Esophagus muscularis mucosa (tissue), 4 donors: Measurements from ENCODE around the gene USP17L10. TPM values are rescaled to one million over a fixed set of nuclear protein-coding genes. Genes with fewer than 3 reads are reported as not detected.
"Not testable (repeated sequence)": the region's sequence is repeated elsewhere in the genome, so short reads cannot be mapped to it uniquely, and the experiment has no call there.

Experiments
- DNase-seq: peaks from one replicate; pipeline ENCODE4 v3.0.0-alpha.2; 2017; ENCODE audit errors: extremely low spot score
- H3K27ac ChIP-seq, 4 donors: fragments of 200-600 bp; sonication (generic); replicated peaks in 1 of 4; 1 replicate in 3 of 4; 2 replicates in 1 of 4; pipeline ENCODE4 v1.5.1; 2016 to 2019; ENCODE audit warnings: mild to moderate bottlenecking in 1 of 4
- H3K27me3 ChIP-seq, 4 donors: fragments of 200-600 bp; sonication (generic); one replicate each; pipeline versions ENCODE4 v1.5.1 to v1.6.0; 2016 to 2019
- H3K36me3 ChIP-seq, 4 donors: fragments of 200-600 bp; sonication (generic); one replicate each; pipeline ENCODE4 v1.5.1; 2016 to 2019
- H3K4me1 ChIP-seq, 4 donors: fragments of 200-600 bp; sonication (generic); one replicate each; pipeline ENCODE4 v1.5.1; 2016 to 2019
- H3K4me3 ChIP-seq, 4 donors: fragments of 200-600 bp; sonication (generic); 1 replicate in 2 of 4; 2 replicates in 2 of 4; pipeline ENCODE4 v1.5.1; 2016 to 2019; ENCODE audit warnings: mild to moderate bottlenecking in 4 of 4, moderate library complexity in 1 of 4
- H3K9me3 ChIP-seq, 4 donors: fragments of 200-600 bp; sonication (generic); 1 replicate in 3 of 4; 2 replicates in 1 of 4; pipeline ENCODE4 v1.5.1; 2016 to 2019
- WGBS: methylation state at CpG from one replicate; pipeline ENCODE4 v1.1.5; 2018; 5-methylcytosine and 5-hydroxymethylcytosine counted together
- intact Hi-C: fragments of 100-400 bp; cut with DNase I; formaldehyde crosslinking; loops from one replicate; pipeline ENCODE4 v1.15.1; 2023
- total RNA-seq, 4 donors: library from RNA; depleted of rRNA; stranded (reverse); fragments of >200 nt; gene quantifications; one replicate each; pipeline versions ENCODE4 v1.1.0 to v1.2.1, GENCODE V29; 2016

The USP17L10 gene, protein sequence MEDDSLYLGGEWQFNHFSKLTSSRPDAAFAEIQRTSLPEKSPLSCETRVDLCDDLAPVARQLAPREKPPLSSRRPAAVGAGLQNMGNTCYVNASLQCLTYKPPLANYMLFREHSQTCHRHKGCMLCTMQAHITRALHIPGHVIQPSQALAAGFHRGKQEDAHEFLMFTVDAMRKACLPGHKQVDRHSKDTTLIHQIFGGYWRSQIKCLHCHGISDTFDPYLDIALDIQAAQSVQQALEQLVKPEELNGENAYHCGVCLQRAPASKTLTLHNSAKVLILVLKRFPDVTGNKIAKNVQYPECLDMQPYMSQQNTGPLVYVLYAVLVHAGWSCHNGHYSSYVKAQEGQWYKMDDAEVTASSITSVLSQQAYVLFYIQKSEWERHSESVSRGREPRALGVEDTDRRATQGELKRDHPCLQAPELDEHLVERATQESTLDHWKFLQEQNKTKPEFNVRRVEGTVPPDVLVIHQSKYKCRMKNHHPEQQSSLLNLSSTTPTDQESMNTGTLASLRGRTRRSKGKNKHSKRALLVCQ
- not detected for total RNA-seq

DNA sequence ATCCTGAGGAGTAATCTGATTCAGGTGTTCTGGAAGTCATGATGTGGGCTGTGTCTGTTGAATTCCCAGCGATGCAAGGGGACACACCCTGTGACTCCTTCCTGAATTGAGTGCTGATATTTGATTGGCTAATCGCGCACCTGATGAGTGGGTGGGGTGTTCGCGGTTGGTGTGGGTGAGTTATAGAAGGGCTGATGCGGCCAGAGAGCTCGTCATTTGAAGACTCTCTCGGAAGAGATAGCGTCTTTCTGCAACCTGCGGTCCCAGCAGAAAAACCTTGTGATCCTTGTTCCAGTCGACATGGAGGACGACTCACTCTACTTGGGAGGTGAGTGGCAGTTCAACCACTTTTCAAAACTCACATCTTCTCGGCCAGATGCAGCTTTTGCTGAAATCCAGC is at the start of gene USP17L10:
TSS of gene USP17L10 (plus strand) at position 301 of the 400 bp plus-strand sequence. CDS start at position 301, 0 bp downstream.
- no CpG with 5 or more reads among the region's 13 CpGs for WGBS
- H3K4me3 ChIP-seq, H3K36me3 ChIP-seq, H3K27me3 ChIP-seq, H3K9me3 ChIP-seq, intact Hi-C loops, H3K27ac ChIP-seq, DNase-seq, H3K4me1 ChIP-seq: not testable (repeated sequence)

DNA sequence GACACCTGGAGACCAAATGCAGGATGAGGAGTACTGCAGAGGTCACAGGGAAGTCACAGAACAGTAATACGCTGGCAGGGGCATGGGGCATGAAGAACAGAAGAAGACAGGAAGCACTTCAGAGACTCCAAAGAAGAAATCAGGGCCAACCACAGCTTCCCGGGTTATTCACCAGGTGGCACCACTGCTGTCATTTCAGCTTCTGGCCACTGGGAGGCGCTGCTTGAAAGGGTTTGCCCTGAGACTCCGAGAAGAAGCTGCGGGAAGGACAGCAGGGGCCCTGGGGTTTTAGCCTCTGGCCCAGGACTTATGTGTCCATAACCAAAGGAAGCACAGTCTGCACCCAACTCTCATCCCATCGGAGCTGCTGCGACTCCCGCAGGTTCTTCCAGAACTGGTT is 44.5 kb upstream of the USP17L10 start:
- WGBS, result no CpG with 5 or more reads among the region's 8 CpGs
- intact Hi-C loops, H3K4me1 ChIP-seq, H3K4me3 ChIP-seq, DNase-seq, H3K36me3 ChIP-seq, H3K9me3 ChIP-seq, H3K27me3 ChIP-seq, H3K27ac ChIP-seq: not testable (repeated sequence)

DNA sequence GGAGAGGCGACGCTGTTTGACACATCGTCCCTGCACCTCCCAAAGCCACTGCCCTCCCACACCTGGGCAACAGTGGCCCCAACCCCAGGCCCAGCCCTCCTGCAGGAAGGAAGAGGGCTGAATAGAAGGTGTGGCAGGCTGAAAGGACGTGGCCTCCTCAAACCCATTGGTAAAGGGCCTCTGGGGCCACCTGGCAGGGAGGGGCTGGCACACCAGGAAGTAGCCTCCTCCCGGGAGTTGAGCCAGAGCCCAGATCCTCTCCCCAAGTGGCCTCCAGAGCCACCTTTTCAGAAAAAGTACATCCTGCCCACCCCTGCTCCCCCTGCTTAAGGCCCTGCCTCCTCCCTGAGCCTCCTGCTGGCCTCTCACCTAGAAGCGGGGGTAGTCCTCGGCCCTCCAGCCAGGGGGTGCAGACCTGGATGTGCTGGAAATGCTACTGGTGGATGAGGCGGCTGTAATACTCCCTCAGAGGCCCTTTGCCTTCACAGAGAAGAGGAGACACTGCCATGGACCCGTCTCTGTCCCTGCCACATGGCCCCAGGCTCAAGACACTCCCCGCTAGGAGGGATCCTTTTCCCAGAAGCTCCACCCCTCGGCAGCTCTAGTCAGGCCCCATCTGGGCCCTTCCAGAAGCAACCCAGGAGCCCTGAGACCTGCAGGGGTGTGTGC is 40.5 kb upstream of the USP17L10 start, which contains the start of gene FAM90A26:
TSS of gene FAM90A26 (plus strand) at position 619 of the 669 bp plus-strand sequence. CDS start 2,764 bp downstream, outside the sequence.
- H3K4me1 ChIP-seq, H3K9me3 ChIP-seq, H3K27ac ChIP-seq, intact Hi-C loops, H3K4me3 ChIP-seq, H3K36me3 ChIP-seq, DNase-seq, H3K27me3 ChIP-seq: not testable (repeated sequence)
- no CpG with 5 or more reads among the region's 11 CpGs for WGBS

DNA sequence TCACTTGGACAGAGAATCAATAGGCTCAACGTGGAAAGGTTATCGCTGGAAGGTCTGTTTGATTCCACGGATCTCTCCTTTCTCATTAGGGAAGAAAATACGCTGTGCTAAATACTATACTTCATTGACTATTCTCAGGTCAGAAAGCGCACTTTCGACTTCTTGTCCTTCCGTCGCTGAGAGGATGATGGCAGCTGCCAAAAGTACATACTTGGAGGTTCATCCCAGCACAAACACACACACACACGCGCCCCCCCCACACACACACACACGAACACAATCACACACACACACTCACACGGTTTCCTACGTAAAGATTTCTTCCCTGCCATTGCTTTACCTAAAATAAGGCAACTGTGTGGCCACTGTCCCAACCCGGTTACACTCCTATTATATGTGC is 4.2 kb downstream of the USP17L10 start:
- H3K27ac ChIP-seq, result not testable (repeated sequence)
- 75% methylated on average over 10 of the region's 14 CpGs for WGBS

DNA sequence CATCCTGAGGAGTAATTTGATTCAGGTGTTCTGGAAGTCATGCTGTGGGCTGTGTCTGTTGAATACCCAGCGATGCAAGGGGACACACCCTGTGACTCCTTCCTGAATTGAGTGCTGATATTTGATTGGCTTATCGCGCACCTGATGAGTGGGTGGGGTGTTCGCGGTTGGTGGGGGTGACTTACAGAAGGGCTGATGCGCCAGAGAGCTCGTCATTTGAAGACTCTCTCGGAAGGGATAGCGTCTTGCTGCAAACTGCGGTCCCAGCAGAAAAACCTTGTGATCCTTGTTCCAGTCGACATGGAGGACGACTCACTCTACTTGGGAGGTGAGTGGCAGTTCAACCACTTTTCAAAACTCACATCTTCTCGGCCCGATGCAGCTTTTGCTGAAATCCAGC is 4.6 kb downstream of the USP17L10 start, which contains the start of gene USP17L11:
TSS of gene USP17L11 (plus strand) at position 301 of the 400 bp plus-strand sequence. CDS start at position 301, 0 bp downstream.
- DNase-seq, H3K27me3 ChIP-seq, H3K27ac ChIP-seq, H3K4me1 ChIP-seq, intact Hi-C loops, H3K36me3 ChIP-seq, H3K4me3 ChIP-seq, H3K9me3 ChIP-seq: not testable (repeated sequence)
- no CpG with 5 or more reads among the region's 14 CpGs for WGBS

More for the DNA sequence above, 4.2 kb downstream of the USP17L10 start:
- H3K4me3 ChIP-seq, H3K4me1 ChIP-seq, H3K27me3 ChIP-seq, intact Hi-C loops, H3K9me3 ChIP-seq, DNase-seq, H3K36me3 ChIP-seq: not testable (repeated sequence)

DNA sequence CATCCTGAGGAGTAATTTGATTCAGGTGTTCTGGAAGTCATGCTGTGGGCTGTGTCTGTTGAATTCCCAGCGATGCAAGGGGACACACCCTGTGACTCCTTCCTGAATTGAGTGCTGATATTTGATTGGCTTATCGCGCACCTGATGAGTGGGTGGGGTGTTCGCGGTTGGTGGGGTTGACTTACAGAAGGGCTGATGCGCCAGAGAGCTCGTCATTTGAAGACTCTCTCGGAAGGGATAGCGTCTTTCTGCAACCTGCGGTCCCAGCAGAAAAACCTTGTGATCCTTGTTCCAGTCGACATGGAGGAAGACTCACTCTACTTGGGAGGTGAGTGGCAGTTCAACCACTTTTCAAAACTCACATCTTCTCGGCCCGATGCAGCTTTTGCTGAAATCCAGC is 9.4 kb downstream of the USP17L10 start, which contains the start of gene USP17L12:
TSS of gene USP17L12 (plus strand) at position 301 of the 400 bp plus-strand sequence. CDS start at position 301, 0 bp downstream.
- DNase-seq, H3K4me1 ChIP-seq, H3K27ac ChIP-seq, H3K9me3 ChIP-seq, H3K4me3 ChIP-seq, H3K36me3 ChIP-seq, H3K27me3 ChIP-seq, intact Hi-C loops: not testable (repeated sequence)
- no CpG with 5 or more reads among the region's 13 CpGs for WGBS

DNA sequence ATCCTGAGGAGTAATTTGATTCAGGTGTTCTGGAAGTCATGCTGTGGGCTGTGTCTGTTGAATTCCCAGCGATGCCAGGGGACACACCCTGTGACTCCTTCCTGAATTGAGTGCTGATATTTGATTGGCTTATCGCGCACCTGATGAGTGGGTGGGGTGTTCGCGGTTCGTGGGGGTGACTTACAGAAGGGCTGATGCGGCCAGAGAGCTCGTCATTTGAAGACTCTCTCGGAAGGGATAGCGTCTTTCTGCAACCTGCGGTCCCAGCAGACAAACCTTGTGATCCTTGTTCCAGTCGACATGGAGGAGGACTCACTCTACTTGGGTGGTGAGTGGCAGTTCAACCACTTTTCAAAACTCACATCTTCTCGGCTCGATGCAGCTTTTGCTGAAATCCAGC is 14.1 kb downstream of the USP17L10 start, which contains the start of gene USP17L13:
TSS of gene USP17L13 (plus strand) at position 301 of the 400 bp plus-strand sequence. CDS start at position 301, 0 bp downstream.
- H3K9me3 ChIP-seq, H3K27ac ChIP-seq, DNase-seq, intact Hi-C loops, H3K36me3 ChIP-seq, H3K4me1 ChIP-seq, H3K4me3 ChIP-seq, H3K27me3 ChIP-seq: not testable (repeated sequence)
- no CpG with 5 or more reads among the region's 14 CpGs for WGBS

DNA sequence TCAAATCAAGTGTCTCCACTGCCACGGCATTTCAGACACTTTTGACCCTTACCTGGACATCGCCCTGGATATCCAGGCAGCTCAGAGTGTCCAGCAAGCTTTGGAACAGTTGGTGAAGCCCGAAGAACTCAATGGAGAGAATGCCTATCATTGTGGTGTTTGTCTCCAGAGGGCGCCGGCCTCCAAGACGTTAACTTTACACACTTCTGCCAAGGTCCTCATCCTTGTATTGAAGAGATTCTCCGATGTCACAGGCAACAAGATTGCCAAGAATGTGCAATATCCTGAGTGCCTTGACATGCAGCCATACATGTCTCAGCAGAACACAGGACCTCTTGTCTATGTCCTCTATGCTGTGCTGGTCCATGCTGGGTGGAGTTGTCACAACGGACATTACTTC is 19.8 kb downstream of the USP17L10 start:
- DNase-seq, H3K27me3 ChIP-seq, H3K4me3 ChIP-seq, H3K27ac ChIP-seq, H3K9me3 ChIP-seq, intact Hi-C loops, H3K36me3 ChIP-seq, H3K4me1 ChIP-seq: not testable (repeated sequence)
- WGBS, result 86% methylated on average over 4 of the region's 8 CpGs

DNA sequence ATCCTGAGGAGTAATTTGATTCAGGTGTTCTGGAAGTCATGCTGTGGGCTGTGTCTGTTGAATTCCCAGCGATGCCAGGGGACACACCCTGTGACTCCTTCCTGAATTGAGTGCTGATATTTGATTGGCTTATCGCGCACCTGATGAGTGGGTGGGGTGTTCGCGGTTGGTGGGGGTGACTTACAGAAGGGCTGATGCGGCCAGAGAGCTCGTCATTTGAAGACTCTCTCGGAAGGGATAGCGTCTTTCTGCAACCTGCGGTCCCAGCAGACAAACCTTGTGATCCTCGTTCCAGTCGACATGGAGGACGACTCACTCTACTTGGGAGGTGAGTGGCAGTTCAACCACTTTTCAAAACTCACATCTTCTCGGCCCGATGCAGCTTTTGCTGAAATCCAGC is 23.6 kb downstream of the USP17L10 start, which contains the start of gene USP17L15:
TSS of gene USP17L15 (plus strand) at position 301 of the 400 bp plus-strand sequence. CDS start at position 301, 0 bp downstream.
- H3K27me3 ChIP-seq, DNase-seq, H3K36me3 ChIP-seq, H3K27ac ChIP-seq, H3K9me3 ChIP-seq, H3K4me3 ChIP-seq, H3K4me1 ChIP-seq, intact Hi-C loops: not testable (repeated sequence)
- WGBS, result no CpG with 5 or more reads among the region's 15 CpGs

DNA sequence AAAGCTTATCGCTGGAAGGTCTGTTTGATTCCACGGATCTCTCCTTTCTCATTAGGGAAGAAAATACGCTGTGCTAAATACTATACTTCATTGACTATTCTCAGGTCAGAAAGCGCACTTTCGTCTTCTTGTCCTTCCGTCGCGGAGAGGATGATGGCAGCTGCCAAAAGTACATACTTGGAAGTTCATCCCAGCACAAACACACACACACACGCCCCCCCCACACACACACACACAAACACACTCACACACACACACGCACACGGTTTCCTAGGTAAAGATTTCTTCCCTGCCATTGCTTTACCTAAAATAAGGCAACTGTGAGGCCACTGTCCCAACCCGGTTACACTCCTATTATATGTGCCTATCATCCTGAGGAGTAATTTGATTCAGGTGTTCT is 28.0 kb downstream of the USP17L10 start:
- intact Hi-C loops, H3K36me3 ChIP-seq, H3K4me3 ChIP-seq, H3K27ac ChIP-seq, H3K27me3 ChIP-seq, H3K4me1 ChIP-seq, H3K9me3 ChIP-seq: not testable (repeated sequence)
- WGBS, result no CpG with 5 or more reads among the region's 12 CpGs
- DNase-seq, result peak; percentile 79

DNA sequence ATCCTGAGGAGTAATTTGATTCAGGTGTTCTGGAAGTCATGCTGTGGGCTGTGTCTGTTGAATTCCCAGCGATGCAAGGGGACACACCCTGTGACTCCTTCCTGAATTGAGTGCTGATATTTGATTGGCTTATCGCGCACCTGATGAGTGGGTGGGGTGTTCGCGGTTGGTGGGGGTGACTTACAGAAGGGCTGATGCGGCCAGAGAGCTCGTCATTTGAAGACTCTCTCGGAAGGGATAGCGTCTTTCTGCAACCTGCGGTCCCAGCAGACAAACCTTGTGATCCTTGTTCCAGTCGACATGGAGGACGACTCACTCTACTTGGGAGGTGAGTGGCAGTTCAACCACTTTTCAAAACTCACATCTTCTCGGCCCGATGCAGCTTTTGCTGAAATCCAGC is 33.1 kb downstream of the USP17L10 start, which contains the start of gene USP17L17:
TSS of gene USP17L17 (plus strand) at position 301 of the 400 bp plus-strand sequence. CDS start at position 301, 0 bp downstream.
- H3K4me3 ChIP-seq, H3K36me3 ChIP-seq, H3K27ac ChIP-seq, DNase-seq, intact Hi-C loops, H3K27me3 ChIP-seq, H3K9me3 ChIP-seq, H3K4me1 ChIP-seq: not testable (repeated sequence)
- WGBS, result 80% methylated on average over 6 of the region's 14 CpGs

DNA sequence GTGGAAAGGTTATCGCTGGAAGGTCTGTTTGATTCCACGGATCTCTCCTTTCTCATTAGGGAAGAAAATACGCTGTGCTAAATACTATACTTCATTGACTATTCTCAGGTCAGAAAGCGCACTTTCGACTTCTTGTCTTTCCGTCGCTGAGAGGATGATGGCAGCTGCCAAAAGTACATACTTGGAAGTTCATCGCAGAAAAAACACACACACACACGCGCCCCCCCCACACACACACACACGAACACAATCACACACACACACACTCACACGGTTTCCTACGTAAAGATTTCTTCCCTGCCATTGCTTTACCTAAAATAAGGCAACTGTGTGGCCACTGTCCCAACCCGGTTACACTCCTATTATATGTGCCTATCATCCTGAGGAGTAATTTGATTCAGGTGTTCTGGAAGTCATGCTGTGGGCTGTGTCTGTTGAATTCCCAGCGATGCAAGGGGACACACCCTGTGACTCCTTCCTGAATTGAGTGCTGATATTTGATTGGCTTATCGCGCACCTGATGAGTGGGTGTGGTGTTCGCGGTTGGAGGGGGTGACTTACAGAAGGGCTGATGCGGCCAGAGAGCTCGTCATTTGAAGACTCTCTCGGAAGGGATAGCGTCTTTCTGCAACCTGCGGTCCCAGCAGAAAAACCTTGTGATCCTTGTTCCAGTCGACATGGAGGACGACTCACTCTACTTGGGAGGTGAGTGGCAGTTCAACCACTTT is 37.7 kb downstream of the USP17L10 start, which contains the start of gene USP17L18:
TSS of gene USP17L18 (plus strand) at position 678 of the 728 bp plus-strand sequence. CDS start at position 678, 0 bp downstream.
- intact Hi-C loops, H3K4me3 ChIP-seq, H3K27me3 ChIP-seq, H3K9me3 ChIP-seq, H3K4me1 ChIP-seq, H3K27ac ChIP-seq, H3K36me3 ChIP-seq: not testable (repeated sequence)
- WGBS, result 81% methylated on average over 11 of the region's 26 CpGs
- DNase-seq, result peak; percentile 92
